ENCODE data around the gene SMIM22.

DNA sequence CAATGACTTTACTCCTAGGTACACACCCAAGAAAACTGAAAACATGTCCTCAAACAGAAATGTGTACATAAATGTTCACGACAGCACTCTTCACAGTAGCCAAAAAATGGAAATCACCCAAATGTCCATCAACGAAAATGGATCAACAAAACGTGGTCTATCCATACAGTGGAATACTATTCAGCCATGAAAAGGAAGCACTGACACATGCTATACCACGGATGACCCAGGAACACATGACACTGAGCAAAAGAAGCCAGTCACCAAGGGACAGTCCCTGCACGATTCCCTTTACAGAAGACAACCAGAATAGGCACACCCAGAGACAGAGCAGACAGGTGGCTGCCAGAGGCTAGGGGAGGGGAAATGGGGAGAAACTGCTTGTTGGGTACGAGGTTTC lies 39.5 kb upstream of the SMIM22 start:
- TF ChIP-seq, protein P1, sequence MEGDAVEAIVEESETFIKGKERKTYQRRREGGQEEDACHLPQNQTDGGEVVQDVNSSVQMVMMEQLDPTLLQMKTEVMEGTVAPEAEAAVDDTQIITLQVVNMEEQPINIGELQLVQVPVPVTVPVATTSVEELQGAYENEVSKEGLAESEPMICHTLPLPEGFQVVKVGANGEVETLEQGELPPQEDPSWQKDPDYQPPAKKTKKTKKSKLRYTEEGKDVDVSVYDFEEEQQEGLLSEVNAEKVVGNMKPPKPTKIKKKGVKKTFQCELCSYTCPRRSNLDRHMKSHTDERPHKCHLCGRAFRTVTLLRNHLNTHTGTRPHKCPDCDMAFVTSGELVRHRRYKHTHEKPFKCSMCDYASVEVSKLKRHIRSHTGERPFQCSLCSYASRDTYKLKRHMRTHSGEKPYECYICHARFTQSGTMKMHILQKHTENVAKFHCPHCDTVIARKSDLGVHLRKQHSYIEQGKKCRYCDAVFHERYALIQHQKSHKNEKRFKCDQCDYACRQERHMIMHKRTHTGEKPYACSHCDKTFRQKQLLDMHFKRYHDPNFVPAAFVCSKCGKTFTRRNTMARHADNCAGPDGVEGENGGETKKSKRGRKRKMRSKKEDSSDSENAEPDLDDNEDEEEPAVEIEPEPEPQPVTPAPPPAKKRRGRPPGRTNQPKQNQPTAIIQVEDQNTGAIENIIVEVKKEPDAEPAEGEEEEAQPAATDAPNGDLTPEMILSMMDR (IDR thresholded peaks at IDR 0.05): no peak
- TF ChIP-seq EP300 (IDR thresholded peaks at IDR 0.05) (no peak), POLR2A (IDR thresholded peaks at IDR 0.05) (no peak), POLR2AphosphoS5 (IDR thresholded peaks at IDR 0.05) (no peak)
